Cardiac muscle cell (in vitro differentiated cells and primary cell): ENCODE results near the gene SPATA18. TPM values are rescaled to one million over a fixed set of nuclear protein-coding genes. Genes with fewer than 3 reads are reported as not detected.

Source experiments
- DNase-seq, 2 donors: peaks; one replicate each; pipeline versions ENCODE4 v3.0.0 to v3.0.0-alpha.2; 2010 to 2017; ENCODE audit warnings: low read depth in 1 of 2, low spot score in 1 of 2
- H3K27ac ChIP-seq: fragments of 200-600 bp; sonication (generic); 2 replicates; pipeline ENCODE4 v1.5.1; 2016
- H3K27me3 ChIP-seq: fragments of 200-600 bp; sonication (generic); 2 replicates; pipeline ENCODE4 v1.6.0; 2016; ENCODE audit warnings: control low read depth
- H3K36me3 ChIP-seq: fragments of 200-600 bp; sonication (generic); 2 replicates; pipeline ENCODE4 v1.5.1; 2016; ENCODE audit warnings: control low read depth
- H3K4me1 ChIP-seq: fragments of 200-600 bp; sonication (generic); 2 replicates; pipeline ENCODE4 v1.8.1; 2017; ENCODE audit warnings: low read depth, mild to moderate bottlenecking, mixed run types
- H3K4me3 ChIP-seq: fragments of 200-600 bp; sonication (generic); 2 replicates; pipeline ENCODE4 v1.5.1; 2016; ENCODE audit warnings: mild to moderate bottlenecking
- H3K9me3 ChIP-seq: fragments of 200-600 bp; sonication (generic); 2 replicates; pipeline ENCODE4 v1.5.1; 2017; ENCODE audit warnings: low read depth, mild to moderate bottlenecking, control low read depth
- CTCF ChIP-seq: IDR thresholded peaks from 2 replicates; pipeline ENCODE4 v1.5.1; 2012; ENCODE audit warnings: low read depth, mild to moderate bottlenecking, low read length
- polyA plus RNA-seq: library from polyadenylated mRNA; unstranded; fragments of >200 nt; fragmentation: Nextera tagmentation; extraction: Ambion mirVana; gene quantifications from 2 replicates; pipeline ENCODE4 v1.2.1, GENCODE V29; 2016
- total RNA-seq: library from RNA; depleted of rRNA; stranded (reverse); fragments of >200 nt; gene quantifications from 2 replicates; pipeline ENCODE4 v1.2.3, GENCODE V29; 2016

Gene SPATA18
- total and polyA plus RNA-seq, 2 experiments from 2014 or later, result 5.5 to 17.2 TPM

GRCh38 chr4:52143815-52144214 is 92.7 kb downstream of the SPATA18 start:
- H3K9me3 ChIP-seq, result no peaks in the 10 kb centered on the region

GRCh38 chr4:52144372-52144771 is 93.3 kb downstream of the SPATA18 start:
- Histone ChIP-seq H3K36me3 (no peaks in the 10 kb centered on the region), H3K27ac (no peak overlapping the region), H3K4me3 (no peak overlapping the region), H3K9me3 (no peaks in the 10 kb centered on the region), H3K4me1 (no peaks in the 10 kb centered on the region), H3K27me3 (no peaks in the 10 kb centered on the region)
- DNase-seq, result no peak
- no peak for TF ChIP-seq CTCF

More at GRCh38 chr4:52143815-52144214, 92.7 kb downstream of the SPATA18 start:
- peak in 1 of 2 donors; percentile 2 for DNase-seq
- H3K27me3 ChIP-seq, result no peaks in the 10 kb centered on the region
- H3K27ac ChIP-seq, result no peak overlapping the region
- H3K4me3 ChIP-seq, result no peak overlapping the region
- H3K36me3 ChIP-seq, result no peaks in the 10 kb centered on the region
- TF ChIP-seq CTCF, result no peak
- H3K4me1 ChIP-seq, result no peaks in the 10 kb centered on the region

Other genes with a start within 250 kb of the SPATA18 start
- 18.0 and 25.5 TPM in 2 replicates for gene DCUN1D4, start 208.2 kb upstream of the SPATA18 start, total RNA-seq
- 28.2 and 31.2 TPM in 2 replicates for gene DCUN1D4, start 208.2 kb upstream of the SPATA18 start, polyA plus RNA-seq
- gene LRRC66, start 30.9 kb upstream of the SPATA18 start, total RNA-seq, result 1.3 and 2.7 TPM in 2 replicates
- 0.88 TPM in 1 of 2 replicates, not detected in the other for gene LRRC66, start 30.9 kb upstream of the SPATA18 start, polyA plus RNA-seq
- 23.3 and 31.5 TPM in 2 replicates for gene SGCB, start 13.0 kb upstream of the SPATA18 start, total RNA-seq
- 53.1 and 72.0 TPM in 2 replicates for gene SGCB, start 13.0 kb upstream of the SPATA18 start, polyA plus RNA-seq